Stimulated activated CD8-positive, alpha-beta memory T cell treated with anti-CD3 and anti-CD28 coated beads, Interleukin-4, amount 100 ng/mL, for 4 hours (primary cell): ENCODE results near the gene PARVB.

Experiments used
- DNase-seq, 2 donors: peaks; one replicate each; pipeline ENCODE4 v3.0.0-alpha.2; 2020; ENCODE audit warnings: low read depth in 2 of 2, low spot score in 1 of 2

The PARVB gene

DNA sequence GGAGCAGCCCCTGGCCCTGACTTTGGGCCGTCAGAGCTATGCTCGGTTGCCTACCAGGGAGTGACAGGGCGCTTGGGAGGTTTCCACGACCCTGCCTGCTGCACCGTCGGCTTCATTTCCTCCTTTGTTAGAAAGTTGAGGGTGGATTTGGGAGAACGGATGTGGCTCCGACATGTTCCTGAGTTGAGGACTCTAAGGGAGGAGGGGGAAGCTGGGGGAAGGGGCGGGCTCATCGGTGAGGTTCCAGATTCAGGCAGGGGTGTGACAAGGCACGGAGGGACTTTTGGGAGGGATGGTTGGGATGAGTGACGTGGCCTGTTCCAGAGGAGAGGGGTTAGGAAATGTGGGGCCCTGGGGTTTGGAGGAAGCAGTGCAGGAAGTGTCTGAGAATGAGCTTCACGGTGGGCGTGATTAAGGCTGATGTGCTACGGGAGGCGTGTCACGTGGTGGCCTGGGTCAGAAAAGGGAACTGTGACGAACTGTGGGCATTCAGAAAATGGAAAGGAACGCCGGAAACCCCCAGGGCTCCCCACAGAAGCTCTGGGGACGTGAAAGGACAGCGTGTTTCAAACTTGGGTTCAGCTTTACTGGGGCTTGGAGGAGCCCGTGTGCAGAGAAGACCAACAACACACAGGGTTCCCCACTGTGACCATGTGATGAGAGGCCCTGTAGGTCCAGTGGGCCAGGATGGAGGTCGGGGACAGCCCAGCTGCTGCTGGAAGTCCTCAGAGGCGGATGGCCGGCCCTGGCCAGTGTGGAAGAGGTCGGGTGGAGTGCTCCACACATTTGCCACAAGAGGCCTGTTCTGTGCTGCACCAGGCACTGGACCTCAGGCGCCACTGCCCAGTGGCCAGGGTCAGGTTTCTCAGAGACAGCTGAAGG, 2.8 kb downstream of the PARVB start:
- peak; percentile 42 to 70 for DNase-seq

DNA sequence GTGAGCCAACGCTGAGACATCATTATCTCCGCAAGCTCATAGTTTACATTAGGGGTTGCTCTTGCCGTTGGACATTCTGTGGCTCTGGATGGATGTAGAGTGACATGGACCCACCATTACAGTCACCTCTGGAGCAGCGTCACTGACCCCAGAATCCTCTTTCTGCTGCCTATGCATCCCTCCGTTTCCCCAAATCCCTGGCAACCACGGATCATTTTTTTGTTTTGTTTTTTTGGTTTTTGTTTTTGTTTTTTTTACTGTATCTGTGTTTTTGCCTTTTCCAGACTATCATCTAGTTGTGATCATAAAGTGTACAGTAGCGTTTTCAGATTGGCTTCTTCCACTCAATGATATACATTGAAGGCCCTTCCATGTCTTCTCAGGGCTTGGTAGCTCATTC, 4.0 kb downstream of the PARVB start:
- no peak for DNase-seq

DNA sequence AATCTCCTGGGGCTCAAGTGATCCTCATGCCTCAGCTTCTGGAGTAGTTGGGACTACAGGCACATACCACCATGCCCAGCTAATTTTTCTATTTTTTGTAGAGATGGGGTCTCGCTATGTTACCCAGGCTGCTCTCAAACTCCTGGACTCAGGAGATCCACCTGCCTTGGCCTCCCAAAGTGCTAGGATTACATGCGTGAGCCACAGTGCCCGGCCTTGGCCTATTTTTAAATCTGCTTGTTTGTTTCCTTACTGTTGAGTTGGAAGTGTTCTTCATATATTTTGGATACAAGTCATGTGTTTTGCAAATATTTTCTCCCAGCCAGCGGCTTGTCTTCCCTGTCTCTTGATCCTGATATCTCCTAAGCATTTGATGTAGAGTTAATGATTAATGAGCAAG, 5.0 kb downstream of the PARVB start:
- DNase-seq, result no peak

DNA sequence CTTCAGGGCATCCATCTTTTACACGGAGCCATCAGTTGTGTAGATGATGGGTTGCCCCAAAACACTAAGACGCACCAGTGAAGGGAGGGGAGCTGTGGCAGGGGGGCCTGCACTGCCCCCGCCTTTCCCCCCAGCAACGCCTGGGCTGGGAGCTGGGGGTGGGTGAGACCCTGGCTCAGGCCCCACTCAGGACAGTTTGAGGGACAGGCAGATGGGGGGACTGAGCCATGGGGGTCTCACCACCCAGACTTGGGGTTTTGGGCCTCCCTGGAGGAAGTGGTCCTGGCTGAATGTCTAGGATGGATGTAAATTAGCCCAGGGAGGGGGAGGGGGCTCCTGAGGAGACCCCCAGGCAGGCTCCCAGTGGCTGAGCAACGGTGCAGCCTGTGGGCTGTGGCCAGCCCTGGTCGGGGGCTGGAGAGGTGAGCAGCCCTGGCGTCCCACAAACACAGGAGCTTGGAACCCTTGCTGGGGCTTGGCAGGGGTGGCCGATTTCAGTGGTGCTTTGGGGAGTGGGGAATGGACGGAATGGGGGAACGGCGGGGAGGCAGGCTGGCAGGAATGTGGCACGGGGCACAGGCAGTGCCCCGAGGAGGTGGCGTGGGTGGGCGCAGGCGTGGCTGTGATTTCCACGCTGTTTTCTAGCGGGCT, 6.1 kb downstream of the PARVB start:
- no peak for DNase-seq

DNA sequence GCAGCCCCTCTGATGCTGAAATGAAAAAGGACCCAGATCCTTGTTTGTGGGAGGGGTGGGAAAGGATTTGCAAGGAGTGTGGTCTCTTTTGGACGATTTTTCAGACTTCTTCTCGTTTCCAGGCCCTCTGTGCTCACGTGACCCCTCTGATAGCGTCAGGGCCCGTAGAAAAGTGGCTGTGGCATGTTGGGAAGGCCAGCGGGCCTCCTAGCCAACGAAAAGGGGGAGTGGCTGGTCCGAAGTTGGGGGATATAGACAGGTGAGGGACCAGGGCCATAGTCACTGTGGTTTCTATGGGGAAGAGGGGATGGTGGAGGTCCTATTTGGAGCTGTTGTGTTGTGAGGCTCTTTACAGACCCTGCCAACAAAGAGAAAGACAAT, 6.6 kb downstream of the PARVB start:
- DNase-seq, result no peak

DNA sequence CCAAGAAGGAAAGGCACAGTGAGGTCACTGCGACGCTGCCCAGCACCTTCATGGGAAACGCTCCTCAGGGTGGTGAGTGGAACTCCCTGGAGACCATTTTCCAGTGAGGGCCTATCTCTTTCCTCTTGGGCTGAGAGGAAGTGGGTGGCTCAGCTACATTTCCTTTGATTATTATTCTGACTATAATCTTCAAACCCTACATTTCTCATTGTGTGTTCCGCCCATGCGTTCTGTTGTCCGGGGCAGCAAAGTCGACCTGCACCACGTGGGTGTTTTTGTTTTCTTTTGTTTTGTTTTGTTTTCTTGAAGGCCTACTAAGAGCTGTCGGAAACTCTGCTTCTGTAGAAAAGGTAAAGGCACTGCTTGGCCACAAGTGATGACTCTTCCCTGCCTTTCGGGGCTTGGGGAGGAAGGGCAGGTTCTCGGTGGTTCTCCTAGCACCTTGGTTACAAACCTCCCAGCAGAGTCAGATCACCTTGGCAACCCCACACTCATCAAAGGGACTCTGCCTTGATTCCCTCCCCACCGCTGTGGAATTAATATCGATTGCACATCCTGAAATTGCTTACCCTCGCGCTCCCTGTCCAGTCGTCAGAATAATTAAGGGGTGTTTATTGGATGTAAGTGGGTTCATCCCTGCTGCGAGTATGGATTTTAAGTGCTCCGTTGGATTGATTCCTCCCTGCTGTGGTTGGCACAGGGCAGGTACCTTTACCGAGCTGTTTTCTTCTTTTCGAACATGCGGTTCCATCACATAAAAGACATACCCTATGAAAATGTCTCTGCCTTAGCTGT, 7.3 kb downstream of the PARVB start:
- no peak for DNase-seq

DNA sequence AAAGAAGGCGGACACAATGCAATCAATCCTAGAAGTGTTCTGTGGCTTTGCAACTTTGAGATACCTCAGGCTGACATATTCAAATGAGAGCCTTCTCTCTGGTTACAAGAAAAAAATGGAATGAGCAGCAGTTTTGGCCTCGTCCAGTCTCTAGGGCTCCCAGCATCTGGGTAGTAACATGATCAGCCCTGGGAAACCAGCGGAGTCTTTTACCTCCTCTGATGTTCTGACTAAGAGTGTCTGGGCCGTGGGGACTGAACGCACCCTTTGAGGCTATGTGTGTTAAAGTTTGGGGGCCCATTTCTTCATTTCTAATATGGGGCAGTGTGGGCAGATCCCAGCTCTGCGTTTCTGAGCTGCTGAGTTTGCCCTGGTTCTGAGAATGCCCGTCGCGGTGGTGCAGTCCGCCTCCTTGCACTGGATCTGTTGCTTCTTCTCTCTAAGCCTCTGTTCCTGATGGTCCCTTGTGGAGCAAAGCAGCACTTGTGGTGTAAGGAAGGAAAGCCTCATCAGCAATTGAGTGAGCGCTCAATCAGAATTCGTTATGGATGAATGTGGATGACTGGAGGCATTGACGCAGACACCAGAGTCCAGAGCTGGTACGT, 8.1 kb downstream of the PARVB start:
- DNase-seq, result no peak

DNA sequence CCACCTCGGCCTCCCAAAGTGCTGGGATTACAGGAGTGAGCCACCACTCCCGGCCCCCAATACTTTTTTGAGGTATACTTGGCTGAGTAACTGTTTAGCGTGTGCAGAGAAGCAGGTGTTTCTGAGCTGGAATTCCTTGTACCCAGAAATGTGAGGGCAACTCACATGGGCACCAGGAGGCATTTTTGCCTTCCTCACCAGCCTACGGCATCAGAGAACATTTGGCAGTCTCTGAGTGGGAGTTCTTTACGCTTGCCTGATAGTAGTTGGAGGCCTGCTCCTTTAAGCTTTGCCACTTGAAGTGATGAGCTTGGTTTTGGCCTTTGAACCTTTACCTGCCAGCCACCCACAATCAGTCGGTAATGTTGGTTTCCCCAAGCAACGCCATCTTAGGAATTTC, 9.2 kb downstream of the PARVB start:
- DNase-seq, result no peak

DNA sequence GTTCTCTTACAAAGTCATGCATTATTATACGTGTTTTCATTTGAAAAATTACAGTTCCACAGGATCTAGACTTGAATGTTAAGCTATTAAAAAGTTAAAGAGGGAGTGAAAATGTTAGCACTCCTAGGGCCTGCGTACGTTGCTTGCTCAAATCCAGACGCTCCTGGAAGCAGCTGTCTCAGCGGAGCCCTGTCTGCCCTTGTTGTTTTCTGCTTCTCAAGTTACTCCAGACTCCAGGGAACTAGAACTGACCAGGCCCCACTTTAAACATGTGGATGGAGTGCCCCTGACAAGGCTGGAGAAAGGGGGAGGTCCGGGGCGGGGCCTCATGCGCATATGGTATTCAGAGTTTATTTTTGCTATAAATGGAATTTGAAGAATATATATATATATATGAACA, 9.6 kb downstream of the PARVB start:
- no peak for DNase-seq

DNA sequence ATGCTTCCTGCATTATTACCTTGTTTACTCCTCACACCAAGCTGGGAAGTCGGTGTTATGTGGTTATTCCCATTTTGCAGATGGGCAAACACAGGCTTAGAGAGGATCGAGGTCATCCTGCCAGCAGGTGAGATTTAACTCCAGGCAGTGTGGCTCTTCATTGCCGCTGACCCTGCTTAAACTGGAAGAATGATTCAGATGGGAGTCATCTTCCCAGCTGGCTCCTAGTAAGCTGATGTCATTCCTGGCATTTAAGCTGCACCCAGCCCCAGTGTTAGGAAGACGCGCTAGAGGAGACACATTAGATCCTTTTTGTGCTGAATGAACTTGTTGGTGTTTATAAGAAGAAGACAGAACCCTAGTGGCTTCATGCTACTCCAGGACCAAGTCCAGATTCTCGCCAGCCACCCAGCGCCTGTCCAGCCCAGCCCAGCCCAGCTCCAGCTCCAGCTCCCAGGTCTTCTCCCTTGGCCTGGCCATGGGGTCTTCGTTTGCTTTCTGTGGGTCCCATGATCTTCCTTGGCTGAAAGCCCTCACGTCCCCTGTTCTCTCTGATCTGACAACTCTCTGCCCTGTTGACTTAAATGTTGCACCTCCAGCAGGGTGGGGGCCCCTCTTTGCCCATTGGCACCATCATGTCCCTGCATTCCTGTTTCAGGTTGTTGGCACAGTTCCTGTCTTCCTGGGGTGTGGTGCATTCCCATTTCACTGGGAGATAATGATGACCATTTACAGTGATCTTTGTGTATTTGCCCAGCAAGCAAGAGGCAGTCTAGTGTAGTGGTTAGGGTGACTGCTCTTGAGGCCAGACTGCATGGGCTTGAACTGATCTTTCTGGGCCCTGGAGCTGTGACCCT, 13.6 kb downstream of the PARVB start:
- DNase-seq, result no peak

DNA sequence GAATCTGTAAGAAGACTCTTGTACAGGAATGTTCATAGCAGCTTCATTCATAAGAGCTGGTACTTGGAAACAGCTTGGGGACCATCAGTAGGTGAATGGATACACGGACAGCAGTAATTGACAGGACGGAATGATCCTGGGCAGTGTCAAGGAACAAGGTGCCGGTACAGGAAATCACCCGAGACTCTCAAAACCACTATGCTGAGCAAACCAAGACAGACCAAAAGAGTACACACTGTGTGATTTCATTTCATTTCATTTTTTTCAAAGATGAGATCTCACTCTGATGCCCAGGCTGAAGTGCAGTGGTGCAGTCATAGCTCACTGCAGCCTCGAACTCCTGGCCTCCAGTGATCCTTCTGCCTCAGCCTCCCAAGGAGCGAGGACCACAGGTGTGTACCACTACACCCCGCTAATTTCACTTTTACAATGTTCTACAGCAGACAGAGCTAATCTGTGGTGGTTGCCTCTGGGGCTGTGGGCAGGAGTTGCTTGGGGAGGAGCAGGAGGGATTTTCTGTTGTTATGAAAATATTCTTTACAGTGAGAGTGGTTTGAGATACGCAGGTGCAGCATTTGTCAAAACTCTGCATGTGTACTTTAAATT, 15.6 kb downstream of the PARVB start:
- DNase-seq, result no peak

DNA sequence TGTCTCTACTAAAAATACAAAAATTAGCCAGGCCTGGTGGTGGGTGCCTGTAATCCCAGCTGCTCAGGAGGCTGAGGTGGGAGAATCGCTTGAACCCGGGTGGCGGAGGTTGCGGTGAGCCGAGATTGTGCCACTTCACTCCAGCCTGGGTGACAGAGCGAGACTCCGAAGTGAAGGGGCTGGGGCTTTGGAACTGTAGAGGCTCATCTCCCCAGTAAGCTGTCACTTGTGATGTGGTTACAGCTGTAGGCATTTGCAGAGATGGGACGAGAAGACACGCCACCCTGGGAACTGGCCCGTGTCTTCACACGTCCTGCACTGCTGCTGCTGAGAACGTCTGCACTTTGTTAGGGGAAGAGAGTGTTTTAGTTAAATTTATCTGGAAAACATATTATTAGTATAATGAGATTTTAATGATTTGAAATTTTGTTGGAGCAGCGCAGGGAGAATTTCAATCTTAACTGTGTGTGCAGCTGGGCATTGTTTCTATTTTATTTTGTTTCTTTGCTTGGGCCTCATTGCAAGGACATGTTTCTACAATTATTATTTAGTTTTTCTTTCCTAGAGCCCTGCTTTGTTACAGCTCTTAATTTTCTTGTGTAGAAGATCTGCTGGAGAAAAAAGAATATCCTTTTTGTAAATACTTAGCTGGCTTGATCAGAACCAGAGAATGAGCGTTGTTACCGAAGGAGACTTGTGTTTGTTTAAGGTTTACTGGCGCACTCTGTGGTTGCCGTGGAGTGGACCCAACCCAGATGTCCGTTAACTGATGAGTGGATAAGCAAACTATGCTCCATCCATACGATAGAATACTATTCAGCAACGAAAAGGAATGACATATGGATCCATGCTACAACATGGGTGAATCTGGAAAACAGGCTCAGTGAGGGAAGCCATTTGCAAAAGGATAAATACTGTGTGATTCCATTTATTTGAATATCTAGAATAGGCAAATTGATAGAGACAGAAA, 18.4 kb downstream of the PARVB start:
- no peak for DNase-seq

DNA sequence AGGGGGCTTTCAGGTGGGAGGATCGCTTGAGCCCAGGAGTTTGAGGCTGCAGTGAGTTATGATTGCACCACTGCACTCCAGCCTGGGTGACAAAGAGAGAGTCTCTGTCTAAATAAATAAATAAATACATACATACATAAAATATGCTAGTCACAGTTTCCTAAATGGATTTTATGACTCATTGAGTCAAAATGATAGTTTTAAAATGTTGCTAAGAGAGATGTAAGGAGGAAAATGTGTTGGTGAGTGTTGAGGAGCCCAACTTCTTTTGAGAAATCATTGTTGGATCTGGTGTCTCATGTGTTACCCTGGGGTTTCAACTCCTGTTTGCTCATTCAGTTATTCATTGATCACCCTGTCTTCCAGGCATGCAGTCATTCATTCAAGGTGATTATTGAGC, 21.0 kb downstream of the PARVB start:
- no peak for DNase-seq

DNA sequence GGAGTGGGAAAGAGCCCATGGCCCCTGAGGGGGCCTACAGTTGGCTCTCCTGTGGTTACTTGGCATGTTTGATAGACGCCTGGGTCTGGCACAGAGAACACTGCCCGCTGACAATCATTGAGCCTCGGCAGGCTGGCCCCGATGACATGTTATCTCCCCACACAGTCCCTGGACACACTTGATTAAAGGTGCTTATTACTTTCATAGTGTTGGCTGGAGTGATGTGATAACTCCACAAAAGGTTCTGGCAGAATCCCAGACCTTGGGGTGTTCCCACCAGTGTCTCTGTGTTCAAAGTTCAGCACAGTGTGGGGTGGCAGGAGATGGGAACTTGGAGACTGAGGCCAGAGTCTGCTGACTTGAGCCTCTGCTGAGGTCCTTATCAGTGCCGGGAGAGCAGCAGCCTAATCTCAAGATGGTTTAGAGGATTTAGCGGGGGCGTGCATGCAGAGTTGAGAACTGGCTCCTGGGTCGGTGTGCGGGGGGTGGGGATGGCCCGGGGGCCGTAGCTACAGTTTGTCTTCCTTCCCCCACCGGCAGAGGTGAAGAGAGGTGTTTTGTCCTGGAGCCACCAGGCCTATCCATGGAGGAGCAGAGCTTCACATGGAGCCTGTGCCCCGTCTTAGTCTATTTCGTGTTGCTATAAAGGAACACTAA, 22.5 kb downstream of the PARVB start:
- DNase-seq, result no peak

DNA sequence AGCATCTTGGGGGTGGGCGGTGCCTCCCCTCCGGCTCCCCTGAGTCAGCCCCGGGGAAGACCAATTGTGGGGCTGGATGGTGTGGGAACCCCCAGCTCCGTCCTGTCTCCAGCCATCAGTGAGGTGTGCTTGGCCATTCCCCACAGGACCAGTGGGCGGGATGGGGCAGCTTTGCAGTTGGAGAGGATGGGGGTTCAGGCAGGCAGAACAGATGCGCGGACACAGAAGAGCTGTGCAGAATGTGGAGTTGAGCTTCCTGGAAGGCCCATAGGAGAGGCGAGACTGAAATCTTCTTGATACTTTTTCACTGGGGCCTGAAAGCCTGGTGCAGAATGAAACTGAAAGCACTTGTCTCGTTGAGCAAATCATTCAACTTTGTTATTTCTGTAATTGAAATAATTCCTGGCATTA, 23.8 kb downstream of the PARVB start:
- DNase-seq, result no peak

DNA sequence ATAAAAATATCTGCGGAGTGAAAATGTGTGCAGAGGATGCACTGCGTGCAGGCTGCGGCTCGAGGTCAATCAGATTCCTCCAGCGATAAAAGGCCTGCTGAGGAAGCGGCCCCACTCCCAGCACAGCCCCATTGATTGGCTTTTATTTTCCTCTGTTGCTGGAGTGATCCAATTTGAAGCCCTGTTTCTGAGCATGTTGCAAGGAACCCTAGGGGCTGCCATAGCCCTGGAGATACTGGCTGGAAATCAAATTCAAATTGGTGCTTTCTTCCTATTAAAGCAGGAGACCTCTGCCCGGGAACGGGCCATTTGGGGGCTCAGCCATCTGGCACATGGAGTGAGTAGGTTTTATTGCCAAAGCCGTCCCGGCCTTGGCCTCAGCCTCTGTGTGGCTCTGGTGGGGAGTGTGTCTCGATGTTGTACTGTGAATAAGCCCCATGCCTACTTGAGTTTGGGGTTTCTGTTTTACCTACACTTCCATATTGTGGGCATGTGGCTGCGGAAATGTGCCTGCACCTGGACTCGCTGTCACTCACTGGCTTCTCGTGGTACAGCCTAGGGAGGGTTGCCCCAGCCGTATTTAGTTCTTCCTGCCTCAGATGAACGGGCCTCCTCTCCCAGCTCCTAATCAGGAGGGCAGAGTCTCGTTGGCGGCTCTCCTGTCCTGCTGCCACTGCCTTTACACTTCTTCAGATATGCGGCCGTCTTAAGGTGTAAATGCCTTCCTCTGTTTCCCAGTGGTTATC, 25.6 kb downstream of the PARVB start:
- no peak for DNase-seq

DNA sequence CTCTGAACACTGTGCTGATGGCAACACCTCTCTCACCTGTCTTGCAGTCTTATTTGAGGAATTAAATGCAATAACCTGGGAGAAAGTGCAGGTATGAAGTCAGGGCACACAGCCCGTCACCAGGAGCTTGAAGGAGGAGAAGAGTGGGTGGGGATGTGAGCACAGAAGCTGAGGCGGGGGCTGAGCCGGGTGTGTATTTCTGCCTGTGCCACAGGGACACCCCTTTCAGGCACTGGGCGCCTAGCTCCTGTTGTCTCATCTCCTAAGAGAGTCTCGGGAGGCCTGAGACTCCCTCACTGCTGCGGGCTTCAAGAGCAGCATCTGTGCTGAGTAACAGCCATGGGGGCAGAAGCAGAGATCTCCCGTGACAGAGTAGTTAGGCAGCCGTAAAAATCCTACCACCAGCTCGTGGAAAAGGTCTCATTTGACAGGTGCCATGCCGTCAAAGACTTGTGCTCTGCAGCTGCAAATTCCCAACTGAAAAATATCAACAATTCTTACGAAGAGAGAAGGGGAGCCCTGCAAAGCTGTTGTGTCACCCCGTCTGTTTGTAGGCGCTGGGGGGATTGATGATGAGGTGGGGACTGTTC, 26.8 kb downstream of the PARVB start:
- no peak for DNase-seq
